ENCODE measurements around the gene TPBGL.

GRCh38 chr11:75272391-75272790, 31.8 kb downstream of the TPBGL start:
- TF ChIP-seq, protein P1, sequence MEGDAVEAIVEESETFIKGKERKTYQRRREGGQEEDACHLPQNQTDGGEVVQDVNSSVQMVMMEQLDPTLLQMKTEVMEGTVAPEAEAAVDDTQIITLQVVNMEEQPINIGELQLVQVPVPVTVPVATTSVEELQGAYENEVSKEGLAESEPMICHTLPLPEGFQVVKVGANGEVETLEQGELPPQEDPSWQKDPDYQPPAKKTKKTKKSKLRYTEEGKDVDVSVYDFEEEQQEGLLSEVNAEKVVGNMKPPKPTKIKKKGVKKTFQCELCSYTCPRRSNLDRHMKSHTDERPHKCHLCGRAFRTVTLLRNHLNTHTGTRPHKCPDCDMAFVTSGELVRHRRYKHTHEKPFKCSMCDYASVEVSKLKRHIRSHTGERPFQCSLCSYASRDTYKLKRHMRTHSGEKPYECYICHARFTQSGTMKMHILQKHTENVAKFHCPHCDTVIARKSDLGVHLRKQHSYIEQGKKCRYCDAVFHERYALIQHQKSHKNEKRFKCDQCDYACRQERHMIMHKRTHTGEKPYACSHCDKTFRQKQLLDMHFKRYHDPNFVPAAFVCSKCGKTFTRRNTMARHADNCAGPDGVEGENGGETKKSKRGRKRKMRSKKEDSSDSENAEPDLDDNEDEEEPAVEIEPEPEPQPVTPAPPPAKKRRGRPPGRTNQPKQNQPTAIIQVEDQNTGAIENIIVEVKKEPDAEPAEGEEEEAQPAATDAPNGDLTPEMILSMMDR (conservative IDR thresholded peaks at IDR 0.05), result no peak
- no peak for TF ChIP-seq EZH2 (IDR thresholded peaks at IDR 0.05; ENCODE audit: low read depth)

Data from PC-9 (cell line).